ENCODE measurements around the gene KIAA0040.

GRCh38 chr1:175150596-175151319, 41.8 kb downstream of the KIAA0040 start:
- TF ChIP-seq CTCF (IDR thresholded peaks at IDR 0.05) (no peak), EP300 (IDR thresholded peaks at IDR 0.05) (no peak), POLR2AphosphoS5 (IDR thresholded peaks at IDR 0.05) (no peak), POLR2A (IDR thresholded peaks at IDR 0.05) (no peak)
